ENCODE results near the gene CYP20A1.

DNA sequence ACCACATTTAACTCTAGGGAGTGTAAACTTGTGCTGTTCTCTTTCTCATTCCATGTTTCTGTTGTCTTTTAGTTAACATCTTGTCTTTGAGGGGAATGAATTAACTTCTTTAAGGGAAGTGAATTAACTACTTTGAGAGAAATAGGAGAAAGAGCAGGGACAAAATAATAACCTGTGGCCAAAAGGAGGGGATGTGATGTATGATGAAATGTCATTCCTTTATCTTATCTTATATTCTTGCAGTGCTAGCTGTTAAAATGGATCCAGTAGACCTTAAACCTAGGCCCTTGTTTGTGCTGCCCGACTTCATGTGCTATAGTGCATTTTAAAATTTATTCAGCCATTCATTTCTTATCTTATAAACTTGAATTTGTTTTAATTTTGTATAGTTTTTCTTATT lies 107.8 kb downstream of the CYP20A1 start:
- TF ChIP-seq POLR2A (IDR thresholded peaks at IDR 0.05; ENCODE audit: low read depth) (no peak), CTCF (IDR thresholded peaks at IDR 0.05) (no peak), POLR2AphosphoS5 (IDR thresholded peaks at IDR 0.05) (no peak)

All from esophagus muscularis mucosa (tissue), 3 donors.